AG09309 (cell line): ENCODE results near the gene MCTP1.

Source experiments
- DNase-seq: peaks from one replicate; pipeline ENCODE4 v3.0.0-alpha.2; 2010; ENCODE audit warnings: low read depth
- H3K4me3 ChIP-seq: 2 replicates; pipeline ENCODE4 v1.5.1; 2011; ENCODE audit warnings: mild to moderate bottlenecking, low read depth, low read length, moderate library complexity; ENCODE audit not compliant: control insufficient read depth
- TF ChIP-seq, protein P1 (sequence below): IDR thresholded peaks from 2 replicates; pipeline ENCODE4 v1.5.1; 2011; ENCODE audit warnings: mild to moderate bottlenecking, low read depth, low read length, inconsistent platforms; ENCODE audit not compliant: insufficient read depth, control insufficient read depth; ENCODE audit errors: missing control alignments

The MCTP1 gene

DNA sequence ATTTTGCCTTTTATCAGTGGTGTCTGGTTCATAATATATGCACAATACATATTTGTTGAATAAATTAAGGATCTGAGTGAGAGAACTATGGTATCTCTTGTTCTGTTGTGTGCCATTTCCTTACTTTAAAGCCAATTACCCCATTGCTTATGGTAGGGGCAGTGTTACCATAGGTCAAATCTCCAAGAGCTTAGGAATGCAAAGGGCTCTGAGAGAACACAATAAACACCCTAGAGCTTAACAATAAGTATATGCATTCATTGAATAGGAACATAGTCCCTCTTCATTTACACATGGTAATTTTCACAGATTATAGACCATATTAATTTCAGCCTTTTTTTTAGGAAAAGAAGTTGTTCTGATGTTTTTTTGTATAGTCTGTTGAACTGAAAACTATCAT is 112.2 kb downstream of the MCTP1 start:
- H3K4me3 ChIP-seq: no peak overlapping the region
- DNase-seq: no peak
- TF ChIP-seq, protein P1, sequence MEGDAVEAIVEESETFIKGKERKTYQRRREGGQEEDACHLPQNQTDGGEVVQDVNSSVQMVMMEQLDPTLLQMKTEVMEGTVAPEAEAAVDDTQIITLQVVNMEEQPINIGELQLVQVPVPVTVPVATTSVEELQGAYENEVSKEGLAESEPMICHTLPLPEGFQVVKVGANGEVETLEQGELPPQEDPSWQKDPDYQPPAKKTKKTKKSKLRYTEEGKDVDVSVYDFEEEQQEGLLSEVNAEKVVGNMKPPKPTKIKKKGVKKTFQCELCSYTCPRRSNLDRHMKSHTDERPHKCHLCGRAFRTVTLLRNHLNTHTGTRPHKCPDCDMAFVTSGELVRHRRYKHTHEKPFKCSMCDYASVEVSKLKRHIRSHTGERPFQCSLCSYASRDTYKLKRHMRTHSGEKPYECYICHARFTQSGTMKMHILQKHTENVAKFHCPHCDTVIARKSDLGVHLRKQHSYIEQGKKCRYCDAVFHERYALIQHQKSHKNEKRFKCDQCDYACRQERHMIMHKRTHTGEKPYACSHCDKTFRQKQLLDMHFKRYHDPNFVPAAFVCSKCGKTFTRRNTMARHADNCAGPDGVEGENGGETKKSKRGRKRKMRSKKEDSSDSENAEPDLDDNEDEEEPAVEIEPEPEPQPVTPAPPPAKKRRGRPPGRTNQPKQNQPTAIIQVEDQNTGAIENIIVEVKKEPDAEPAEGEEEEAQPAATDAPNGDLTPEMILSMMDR: no peak

DNA sequence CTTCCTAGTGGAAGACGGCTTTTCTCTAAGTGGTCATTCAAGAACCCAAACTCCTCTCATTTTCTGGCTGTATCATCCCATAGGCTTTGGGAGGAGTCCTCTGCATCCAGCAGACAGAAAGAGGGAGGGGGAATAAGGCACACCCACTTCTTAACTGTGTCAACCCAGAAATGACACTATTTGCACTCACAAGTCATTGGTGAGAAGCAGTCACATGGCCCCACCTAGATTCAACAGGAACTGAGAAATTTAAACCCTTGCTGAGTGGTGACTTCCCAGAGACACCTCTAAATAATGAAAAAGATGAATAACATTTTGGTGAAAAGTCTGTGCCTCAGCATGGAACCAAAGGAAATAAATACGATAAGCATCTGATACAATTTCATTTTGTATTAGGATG is 120.0 kb downstream of the MCTP1 start:
- TF ChIP-seq, protein P1: no peak
- no peak for DNase-seq
- no peak overlapping the region for H3K4me3 ChIP-seq

- H3K4me3 ChIP-seq: no peak overlapping the region
- TF ChIP-seq, protein P1: no peak
- DNase-seq: no peak
Observed at GRCh38 chr5:95163079-95163478, 121.8 kb downstream of the MCTP1 start.

GRCh38 chr5:95162231-95162992 is 122.5 kb downstream of the MCTP1 start:
- TF ChIP-seq, protein P1: no peak

GRCh38 chr5:95159603-95160002 is 125.3 kb downstream of the MCTP1 start:
- TF ChIP-seq, protein P1: no peak
- no peak overlapping the region for H3K4me3 ChIP-seq
- no peak for DNase-seq

More at GRCh38 chr5:95162231-95162992, 122.5 kb downstream of the MCTP1 start:
- DNase-seq: no peak
- H3K4me3 ChIP-seq: no peak overlapping the region

DNA sequence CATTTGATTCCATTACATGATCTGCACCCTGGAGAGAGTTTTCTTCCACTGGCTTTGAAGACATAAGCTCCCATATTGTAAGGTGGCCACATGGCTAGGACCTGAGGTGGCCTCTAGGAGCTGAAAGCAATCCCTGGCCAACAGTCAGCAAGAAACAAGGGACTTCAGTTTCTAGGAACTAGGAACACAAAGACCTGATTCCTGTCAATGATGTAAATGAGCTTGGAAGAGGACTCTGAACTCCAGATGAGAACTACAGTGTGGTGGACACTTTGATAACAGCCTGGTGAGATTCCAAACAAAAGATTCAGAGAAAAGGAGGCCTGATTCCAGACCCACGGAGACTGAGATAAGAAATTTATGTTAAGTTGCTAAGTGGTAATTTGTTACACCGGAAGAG is 129.0 kb downstream of the MCTP1 start:
- no peak for DNase-seq
- no peak overlapping the region for H3K4me3 ChIP-seq
- TF ChIP-seq, protein P1: no peak
